HFFc6 (cell line): Measurements from ENCODE around the gene ABHD8. TPM values are rescaled to one million over a fixed set of nuclear protein-coding genes. Genes with fewer than 3 reads are reported as not detected.

ENCODE experiments used
- DNase-seq: peaks from one replicate; pipeline ENCODE4 v3.0.0-alpha.2; 2018
- H3K27ac Mint-ChIP-seq: 2 replicates; pipeline ENCODE4 v1.8.0; 2020; ENCODE audit warnings: mild to moderate bottlenecking, mixed read lengths
- H3K27me3 Mint-ChIP-seq: 2 replicates; pipeline ENCODE4 v1.8.0; 2021; ENCODE audit warnings: mild to moderate bottlenecking, moderate library complexity, mixed read lengths; ENCODE audit not compliant: insufficient read depth
- H3K36me3 Mint-ChIP-seq: 2 replicates; pipeline ENCODE4 v1.8.0; 2021; ENCODE audit warnings: low read depth, mixed read lengths
- H3K4me1 Mint-ChIP-seq: 2 replicates; pipeline ENCODE4 v1.8.0; 2020; ENCODE audit warnings: low read depth, mixed read lengths
- H3K4me3 Mint-ChIP-seq: 2 replicates; pipeline ENCODE4 v1.8.0; 2020; ENCODE audit warnings: mild to moderate bottlenecking, moderate library complexity, mixed read lengths
- H3K9me3 Mint-ChIP-seq: 2 replicates; pipeline ENCODE4 v1.8.0; 2020; ENCODE audit warnings: mild to moderate bottlenecking, mixed read lengths
- CTCF ChIP-seq: fragments of 200-600 bp; sonication (generic); IDR thresholded peaks from 2 replicates; pipeline ENCODE4 v1.5.0; 2021; ENCODE audit warnings: antibody characterized with exemption, mild to moderate bottlenecking
- long read RNA-seq: library from polyadenylated mRNA; unstranded; transcript quantifications from one replicate; pipeline ENCODE4 v2.0.0, GENCODE V29; 2019
- total RNA-seq, 6 experiments: library from RNA; stranded (reverse); fragmentation: NEBNext Ultra II Directional; extraction: Animal tissue kit (Norgen Biotek cat#: 25700); gene quantifications; 2 replicates in 1 of 6; 3 replicates in 5 of 6; pipeline ENCODE4 v1.2.3, GENCODE V29; 2021

The ABHD8 gene
- total RNA-seq, result 1 to 10 TPM; 6.7 to 9.9 (median 8.9) TPM
- long read RNA-seq, transcript ABHD8-201 (5 exons, 2,090 nt), result major isoform, 11 of 14 reads
- long read RNA-seq, partial matches to known transcripts, result 0 of 14 reads
- long read RNA-seq, other reads (novel, unspliced or antisense), result 3 of 14 reads

GRCh38 chr19:17303167-17303939 lies at the start of gene ABHD8:
Gene ABHD8 (minus strand): TSS chr19:17303425. CDS start chr19:17301616, 1,809 bp downstream.
- no peaks in the 10 kb centered on the region; the same call in none of the 2 replicates for H3K27me3 Mint-ChIP-seq
- H3K4me3 Mint-ChIP-seq, result peak within 1 kb of the TSS; percentile 73
- peak; percentile 82 for TF ChIP-seq CTCF
- H3K36me3 Mint-ChIP-seq, result peaks cover 9% of the 10 kb centered on the region; the same call in 1 of the 2 replicates
- H3K4me1 Mint-ChIP-seq, result peaks cover 41% of the 10 kb centered on the region
- H3K9me3 Mint-ChIP-seq, result no peaks in the 10 kb centered on the region
- peak; percentile 94 for DNase-seq
- peak within 1 kb of the TSS; percentile 31; the same call in 1 of the 2 replicates for H3K27ac Mint-ChIP-seq

GRCh38 chr19:17352608-17353280 lies 49.5 kb upstream of the ABHD8 start:
- Mint-ChIP-seq H3K4me1 (peaks cover 8% of the 10 kb centered on the region), H3K4me3 (no peak overlapping the region), H3K27ac (no peak overlapping the region), H3K36me3 (no peaks in the 10 kb centered on the region), H3K9me3 (no peaks in the 10 kb centered on the region), H3K27me3 (peaks cover 16% of the 10 kb centered on the region)
- no peak for DNase-seq
- no peak for TF ChIP-seq CTCF

DNA sequence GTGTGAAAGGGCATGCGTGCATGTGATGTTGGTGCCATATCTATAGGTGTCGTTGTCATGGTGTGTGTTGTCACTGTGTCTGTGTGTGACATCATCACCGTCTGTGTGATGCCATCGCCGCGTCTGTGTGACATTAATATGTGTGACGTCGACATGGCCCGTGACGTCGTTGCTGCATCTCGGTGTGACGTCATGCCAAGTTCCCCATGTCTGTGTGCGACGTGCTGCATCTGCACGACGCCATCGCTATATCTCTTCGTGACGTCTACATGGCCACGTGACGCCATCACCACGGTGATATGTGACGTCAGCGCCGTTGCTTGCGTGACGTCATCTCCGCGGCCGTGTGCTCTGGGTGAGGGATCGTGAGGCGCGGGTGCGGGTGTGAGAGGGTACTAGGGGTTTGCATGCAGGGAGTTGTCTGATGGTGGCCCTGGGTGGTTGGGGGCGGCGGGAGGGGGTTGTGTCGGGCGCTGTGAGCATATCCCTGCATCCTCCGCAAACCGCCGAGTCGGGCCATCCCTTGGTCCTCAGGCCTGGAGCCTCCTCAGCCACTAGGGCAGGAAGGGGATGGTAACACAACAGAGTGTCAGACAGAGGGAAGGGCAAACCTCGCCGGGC lies 48.7 kb upstream of the ABHD8 start:
- H3K36me3 Mint-ChIP-seq, result no peaks in the 10 kb centered on the region

GRCh38 chr19:17348700-17349099 lies 45.5 kb upstream of the ABHD8 start:
- peak; percentile 23 for DNase-seq
- no peak for TF ChIP-seq CTCF
- Mint-ChIP-seq H3K27ac (peak overlapping the region; percentile 53; the same call in 1 of the 2 replicates), H3K9me3 (no peaks in the 10 kb centered on the region), H3K4me1 (peaks cover 13% of the 10 kb centered on the region), H3K36me3 (no peaks in the 10 kb centered on the region), H3K4me3 (peak overlapping the region; percentile 76), H3K27me3 (peaks cover 14% of the 10 kb centered on the region)

More for the DNA sequence above, 48.7 kb upstream of the ABHD8 start:
- no peaks in the 10 kb centered on the region for H3K9me3 Mint-ChIP-seq
- no peak overlapping the region for H3K4me3 Mint-ChIP-seq
- DNase-seq, result no peak
- H3K4me1 Mint-ChIP-seq, result peaks cover 13% of the 10 kb centered on the region
- H3K27me3 Mint-ChIP-seq, result peaks cover 14% of the 10 kb centered on the region
- H3K27ac Mint-ChIP-seq, result no peak overlapping the region
- TF ChIP-seq CTCF, result no peak

- no peak for DNase-seq
- TF ChIP-seq CTCF, result no peak
- Mint-ChIP-seq H3K36me3 (no peaks in the 10 kb centered on the region), H3K4me3 (no peak overlapping the region), H3K27ac (no peak overlapping the region), H3K9me3 (no peaks in the 10 kb centered on the region), H3K27me3 (peaks cover 7% of the 10 kb centered on the region), H3K4me1 (peaks cover 13% of the 10 kb centered on the region)
Observed at GRCh38 chr19:17347877-17348276, 44.7 kb upstream of the ABHD8 start.
